KMS-11 (cell line): ENCODE results near the gene B3GLCT.
"Not testable (repeated sequence)": the region's sequence is repeated elsewhere in the genome, so short reads cannot be mapped to it uniquely, and the experiment has no call there.

Experiments used
- H2AFZ ChIP-seq: fragments of 200-600 bp; sonication (generic); 2 replicates; pipeline ENCODE4 v1.6.1; 2016; ENCODE audit warnings: antibody characterized with exemption, mixed run types, low read depth
- H3K27ac ChIP-seq: fragments of 200-600 bp; sonication (generic); 2 replicates; pipeline ENCODE4 v1.6.1; 2016; ENCODE audit warnings: mild to moderate bottlenecking, mixed run types
- H3K27me3 ChIP-seq: fragments of 200-600 bp; sonication (generic); 2 replicates; pipeline ENCODE4 v1.6.1; 2017; ENCODE audit warnings: mild to moderate bottlenecking, low read depth, mixed run types, moderate library complexity; ENCODE audit not compliant: insufficient read depth
- H3K36me3 ChIP-seq: fragments of 200-600 bp; sonication (generic); 2 replicates; pipeline ENCODE4 v1.6.1; 2017; ENCODE audit warnings: mild to moderate bottlenecking, mixed run types; ENCODE audit not compliant: insufficient read depth
- H3K4me1 ChIP-seq: fragments of 200-600 bp; sonication (generic); 2 replicates; pipeline ENCODE4 v1.6.1; 2016; ENCODE audit warnings: mild to moderate bottlenecking, low read depth, mixed run types; ENCODE audit not compliant: poor library complexity, severe bottlenecking
- H3K4me2 ChIP-seq: fragments of 200-600 bp; sonication (generic); 2 replicates; pipeline ENCODE4 v1.7.0; 2016; ENCODE audit warnings: mild to moderate bottlenecking, mixed run types
- H3K4me3 ChIP-seq: fragments of 200-600 bp; sonication (generic); IDR thresholded peaks from 2 replicates; pipeline ENCODE4 v1.6.1; 2017; ENCODE audit warnings: low read depth, low read length, mixed read lengths; ENCODE audit not compliant: insufficient read depth
- H3K79me2 ChIP-seq: fragments of 200-600 bp; sonication (generic); 2 replicates; pipeline ENCODE4 v1.6.1; 2016; ENCODE audit warnings: low read depth, mixed run types; ENCODE audit not compliant: insufficient read depth
- H3K9ac ChIP-seq: fragments of 200-600 bp; sonication (generic); 2 replicates; pipeline ENCODE4 v1.6.1; 2016; ENCODE audit warnings: mild to moderate bottlenecking, mixed run types
- H4K20me1 ChIP-seq: fragments of 200-600 bp; sonication (generic); 2 replicates; pipeline ENCODE4 v1.6.1; 2016; ENCODE audit warnings: mild to moderate bottlenecking, mixed run types; ENCODE audit not compliant: insufficient read depth
- TF ChIP-seq, protein P1 (sequence below): fragments of 200-600 bp; sonication (generic); conservative IDR thresholded peaks from 2 replicates; pipeline ENCODE4 v1.6.1; 2017; ENCODE audit warnings: low read depth, mild to moderate bottlenecking, antibody characterized with exemption, low read length, moderate library complexity, mixed read lengths

B3GLCT gene

DNA sequence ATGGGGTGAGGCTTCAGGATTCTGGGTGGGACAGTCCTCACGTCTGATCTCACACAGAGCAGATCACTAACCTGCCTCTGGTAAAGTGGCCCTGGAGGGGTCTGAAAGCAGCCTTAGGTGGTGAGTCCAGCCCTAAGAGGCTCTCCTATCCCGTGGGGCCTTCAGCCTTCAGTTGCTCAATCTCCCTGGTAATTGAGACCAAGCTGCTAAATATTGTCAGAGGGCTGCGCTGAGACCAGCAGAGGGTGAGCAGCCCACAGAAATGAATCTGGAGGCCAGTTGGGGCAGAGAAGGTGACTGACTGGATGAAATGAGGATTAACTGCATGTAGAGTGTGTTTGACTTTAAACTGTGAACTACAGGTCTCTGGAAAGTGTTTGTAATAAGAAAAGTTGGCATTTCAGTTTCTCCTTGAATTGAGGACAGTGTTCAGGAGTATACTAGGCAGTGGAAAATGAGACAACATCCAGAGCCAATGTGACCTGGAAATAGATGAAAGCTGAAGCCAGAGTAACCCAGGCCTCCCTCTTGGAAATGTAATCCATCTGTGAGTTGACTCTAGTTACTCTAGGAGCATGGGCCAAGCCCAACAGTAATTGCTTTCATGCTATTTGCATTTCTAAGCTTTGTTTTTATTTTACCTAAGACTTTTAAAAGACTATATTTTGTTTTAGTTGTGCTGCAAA is 23.8 kb upstream of the B3GLCT start:
- Histone ChIP-seq H4K20me1 (no peaks in the 10 kb centered on the region), H3K4me2 (no peak overlapping the region), H3K27ac (no peak overlapping the region), H3K36me3 (no peaks in the 10 kb centered on the region), H3K79me2 (no peaks in the 10 kb centered on the region), H3K9ac (no peak overlapping the region), H3K4me3 (no peak overlapping the region), H3K4me1 (no peaks in the 10 kb centered on the region), H3K27me3 (no peaks in the 10 kb centered on the region), H2AFZ (no peak overlapping the region)
- TF ChIP-seq, protein P1, sequence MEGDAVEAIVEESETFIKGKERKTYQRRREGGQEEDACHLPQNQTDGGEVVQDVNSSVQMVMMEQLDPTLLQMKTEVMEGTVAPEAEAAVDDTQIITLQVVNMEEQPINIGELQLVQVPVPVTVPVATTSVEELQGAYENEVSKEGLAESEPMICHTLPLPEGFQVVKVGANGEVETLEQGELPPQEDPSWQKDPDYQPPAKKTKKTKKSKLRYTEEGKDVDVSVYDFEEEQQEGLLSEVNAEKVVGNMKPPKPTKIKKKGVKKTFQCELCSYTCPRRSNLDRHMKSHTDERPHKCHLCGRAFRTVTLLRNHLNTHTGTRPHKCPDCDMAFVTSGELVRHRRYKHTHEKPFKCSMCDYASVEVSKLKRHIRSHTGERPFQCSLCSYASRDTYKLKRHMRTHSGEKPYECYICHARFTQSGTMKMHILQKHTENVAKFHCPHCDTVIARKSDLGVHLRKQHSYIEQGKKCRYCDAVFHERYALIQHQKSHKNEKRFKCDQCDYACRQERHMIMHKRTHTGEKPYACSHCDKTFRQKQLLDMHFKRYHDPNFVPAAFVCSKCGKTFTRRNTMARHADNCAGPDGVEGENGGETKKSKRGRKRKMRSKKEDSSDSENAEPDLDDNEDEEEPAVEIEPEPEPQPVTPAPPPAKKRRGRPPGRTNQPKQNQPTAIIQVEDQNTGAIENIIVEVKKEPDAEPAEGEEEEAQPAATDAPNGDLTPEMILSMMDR = no peak

DNA sequence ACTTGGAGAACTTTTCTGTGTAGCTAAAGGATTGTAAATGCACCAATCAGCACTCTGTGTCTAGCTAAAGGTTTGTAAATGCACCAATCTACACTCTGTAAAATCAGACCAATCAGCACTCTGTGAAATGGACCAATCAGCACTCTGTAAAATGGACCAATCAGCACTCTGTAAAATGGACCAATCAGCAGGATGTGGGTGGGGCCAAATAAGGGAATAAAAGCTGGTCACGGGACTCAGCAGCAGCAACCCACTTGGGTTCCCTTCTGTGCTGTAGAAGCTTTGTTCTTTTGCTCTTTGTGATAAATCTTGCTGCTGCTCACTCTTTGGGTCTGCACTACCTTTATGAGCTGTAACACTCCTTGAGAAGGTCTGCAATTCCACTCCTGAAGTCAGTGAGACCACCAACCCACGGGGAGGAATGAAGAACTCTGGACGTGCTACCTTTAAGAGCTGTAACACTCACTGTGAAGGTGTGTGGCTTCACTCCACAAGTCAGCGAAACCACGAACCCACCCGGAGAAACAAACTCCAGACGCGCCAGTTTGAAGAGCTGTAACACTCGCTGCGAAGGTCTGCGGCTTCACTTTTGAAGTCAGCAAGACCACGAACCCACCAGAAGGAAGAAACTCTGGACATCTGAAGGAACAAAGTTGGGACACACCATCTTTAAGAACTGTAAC is 21.8 kb upstream of the B3GLCT start:
- H3K36me3 ChIP-seq, H4K20me1 ChIP-seq, H3K4me2 ChIP-seq, H3K79me2 ChIP-seq, H3K9ac ChIP-seq, H3K27me3 ChIP-seq, H3K27ac ChIP-seq, H2AFZ ChIP-seq, H3K4me1 ChIP-seq, H3K4me3 ChIP-seq: not testable (repeated sequence)

DNA sequence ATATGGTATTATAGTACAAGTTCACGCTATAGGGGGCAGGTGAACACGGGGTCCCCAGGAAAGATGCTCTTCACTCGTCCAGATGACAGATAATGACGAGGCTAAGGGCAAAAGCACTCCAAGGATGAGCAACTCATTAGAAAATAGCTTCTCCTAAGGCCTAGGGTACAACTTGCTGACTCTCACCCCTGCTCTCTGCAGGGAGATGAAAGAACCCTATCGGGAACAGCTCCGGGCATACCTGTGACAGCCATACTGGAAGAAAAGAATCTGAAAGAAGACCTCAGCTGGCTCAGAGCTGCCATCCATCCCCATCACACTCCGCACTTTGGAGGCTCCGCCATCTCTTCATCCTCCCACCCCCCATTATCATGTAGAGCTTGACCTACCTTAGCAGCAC is 20.5 kb upstream of the B3GLCT start:
- H3K36me3 ChIP-seq = no peaks in the 10 kb centered on the region
- H4K20me1 ChIP-seq = no peaks in the 10 kb centered on the region
- H3K27me3 ChIP-seq = no peaks in the 10 kb centered on the region
- no peaks in the 10 kb centered on the region for H3K4me1 ChIP-seq
- H3K4me3 ChIP-seq = no peak overlapping the region
- no peak overlapping the region for H3K9ac ChIP-seq
- H3K27ac ChIP-seq = no peak overlapping the region
- H2AFZ ChIP-seq = no peak overlapping the region
- H3K79me2 ChIP-seq = no peaks in the 10 kb centered on the region
- H3K4me2 ChIP-seq = no peak overlapping the region
- TF ChIP-seq, protein P1 = no peak

DNA sequence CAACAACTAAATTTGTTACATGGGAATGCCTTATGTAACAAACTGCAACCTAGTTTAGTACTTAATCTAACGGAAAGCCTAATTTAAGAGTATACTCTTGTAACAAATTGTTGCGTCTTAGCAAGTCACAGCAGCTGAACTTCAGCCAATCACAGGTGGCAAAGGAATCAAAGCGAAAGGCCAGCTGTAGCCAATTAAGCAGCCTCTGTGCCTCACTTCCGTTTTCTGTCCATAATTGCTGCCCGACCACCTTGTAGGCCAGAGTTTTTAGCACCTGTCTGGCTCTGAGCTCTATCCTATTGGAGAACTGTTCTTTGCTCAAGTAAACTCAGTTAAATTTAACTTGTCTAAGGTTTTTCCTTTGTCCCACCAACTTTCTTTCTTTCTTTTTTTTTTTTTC is 20.0 kb upstream of the B3GLCT start:
- no peak overlapping the region for H3K4me2 ChIP-seq
- TF ChIP-seq, protein P1 = no peak
- no peaks in the 10 kb centered on the region for H3K36me3 ChIP-seq

DNA sequence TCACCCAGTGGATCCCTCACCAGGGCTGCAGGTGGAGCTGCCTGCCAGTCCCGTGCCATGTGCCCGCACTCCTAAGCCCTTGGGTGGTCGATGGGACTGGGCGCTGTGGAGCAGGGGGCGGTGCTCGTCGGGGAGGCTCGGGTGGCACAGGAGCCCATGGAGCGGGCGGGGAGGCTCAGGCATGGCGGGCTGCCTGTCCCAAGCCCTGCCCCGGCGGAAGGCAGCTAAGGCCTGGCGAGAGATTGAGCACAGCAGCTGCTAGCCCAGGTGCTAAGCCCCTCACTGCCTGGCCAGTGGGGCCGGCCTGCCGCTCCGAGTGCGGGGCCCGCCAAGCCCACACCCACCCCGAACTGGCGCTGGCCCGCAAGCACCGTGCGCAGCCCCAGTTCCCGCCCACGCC is 16.8 kb upstream of the B3GLCT start:
- Histone ChIP-seq H2AFZ (no peak overlapping the region), H3K27me3 (no peaks in the 10 kb centered on the region)

More for the DNA sequence above, 20.0 kb upstream of the B3GLCT start:
- H3K27me3 ChIP-seq = no peaks in the 10 kb centered on the region
- no peak overlapping the region for H2AFZ ChIP-seq
- H3K9ac ChIP-seq = no peak overlapping the region
- H3K4me3 ChIP-seq = no peak overlapping the region
- H3K4me1 ChIP-seq = no peaks in the 10 kb centered on the region
- no peaks in the 10 kb centered on the region for H3K79me2 ChIP-seq
- H4K20me1 ChIP-seq = no peaks in the 10 kb centered on the region
- no peak overlapping the region for H3K27ac ChIP-seq

More for the DNA sequence above, 16.8 kb upstream of the B3GLCT start:
- Histone ChIP-seq H3K27ac (no peak overlapping the region), H3K4me2 (no peak overlapping the region), H3K9ac (no peak overlapping the region), H4K20me1 (no peaks in the 10 kb centered on the region), H3K36me3 (no peaks in the 10 kb centered on the region), H3K4me1 (no peaks in the 10 kb centered on the region), H3K79me2 (no peaks in the 10 kb centered on the region), H3K4me3 (no peak overlapping the region)
- TF ChIP-seq, protein P1 = no peak
